HepG2 (cell line): ENCODE measurements around the gene TRANK1. TPM values are rescaled to one million over a fixed set of nuclear protein-coding genes. Genes with fewer than 3 reads are reported as not detected.

Source experiments
- DPF2 ChIP-seq: sonication (generic); formaldehyde crosslinking; IDR thresholded peaks from 2 replicates; pipeline ENCODE4 v1.4.0; 2020; ENCODE audit warnings: mild to moderate bottlenecking, low read depth, missing genetic modification reagents, borderline replicate concordance
- HOXA7 ChIP-seq: sonication (generic); formaldehyde crosslinking; IDR thresholded peaks from 2 replicates; pipeline ENCODE4 v1.8.1; 2022; ENCODE audit warnings: mild to moderate bottlenecking, missing genetic modification reagents, moderate library complexity
- MED1 ChIP-seq: sonication (generic); formaldehyde crosslinking; IDR thresholded peaks from 2 replicates; pipeline ENCODE4 v1.4.0; 2020; ENCODE audit warnings: missing genetic modification reagents
- MXD4 ChIP-seq: IDR thresholded peaks from 2 replicates; pipeline ENCODE4 v1.6.1; 2016; ENCODE audit warnings: mild to moderate bottlenecking, missing biosample characterization, missing genetic modification reagents
- PHF21A ChIP-seq: sonication (generic); formaldehyde crosslinking; IDR thresholded peaks from 2 replicates; pipeline ENCODE4 v1.5.0; 2020; ENCODE audit warnings: mild to moderate bottlenecking, missing genetic modification reagents
- POGZ ChIP-seq: sonication (generic); formaldehyde crosslinking; IDR thresholded peaks from 2 replicates; pipeline ENCODE4 v1.4.0; 2020; ENCODE audit warnings: mild to moderate bottlenecking, missing genetic modification reagents
- REL ChIP-seq: sonication (generic); formaldehyde crosslinking; conservative IDR thresholded peaks from 2 replicates; pipeline ENCODE4 v1.8.0; 2022; ENCODE audit warnings: mild to moderate bottlenecking, missing genetic modification reagents, moderate library complexity
- SMARCC2 ChIP-seq: fragments of 450-650 bp; IDR thresholded peaks from 2 replicates; pipeline ENCODE4 v1.6.1; 2017; ENCODE audit warnings: antibody characterized with exemption, mild to moderate bottlenecking
- SNAPC2 ChIP-seq: sonication (generic); formaldehyde crosslinking; IDR thresholded peaks from 2 replicates; pipeline ENCODE4 v1.8.1; 2022; ENCODE audit warnings: mild to moderate bottlenecking, missing genetic modification reagents
- SPEN ChIP-seq: sonication (generic); formaldehyde crosslinking; IDR thresholded peaks from 2 replicates; pipeline ENCODE4 v1.5.1; 2020; ENCODE audit warnings: low read depth, mild to moderate bottlenecking, missing genetic modification reagents
- ZBTB42 ChIP-seq: sonication (generic); formaldehyde crosslinking; IDR thresholded peaks from 2 replicates; pipeline ENCODE4 v1.5.0; 2020; ENCODE audit warnings: mild to moderate bottlenecking, missing genetic modification reagents
- ZKSCAN5 ChIP-seq: sonication (generic); formaldehyde crosslinking; IDR thresholded peaks from 2 replicates; pipeline ENCODE4 v1.5.1; 2020; ENCODE audit warnings: mild to moderate bottlenecking, missing genetic modification reagents
- ZNF331 ChIP-seq: sonication (generic); formaldehyde crosslinking; IDR thresholded peaks from 2 replicates; pipeline ENCODE4 v1.4.0; 2020; ENCODE audit warnings: missing genetic modification reagents
- ZNF790 ChIP-seq: sonication (generic); formaldehyde crosslinking; IDR thresholded peaks from 2 replicates; pipeline ENCODE4 v1.8.0; 2022; ENCODE audit warnings: missing genetic modification reagents, mild to moderate bottlenecking, borderline replicate concordance
- ZNF83 ChIP-seq: sonication (generic); formaldehyde crosslinking; IDR thresholded peaks from 2 replicates; pipeline ENCODE4 v1.4.0; 2020; ENCODE audit warnings: missing genetic modification reagents, mild to moderate bottlenecking, borderline replicate concordance
- ZNF878 ChIP-seq: sonication (generic); formaldehyde crosslinking; IDR thresholded peaks from 2 replicates; pipeline ENCODE4 v1.8.1; 2023; ENCODE audit warnings: mild to moderate bottlenecking, missing genetic modification reagents, moderate library complexity
- ZZZ3 ChIP-seq: sonication (generic); formaldehyde crosslinking; IDR thresholded peaks from 2 replicates; pipeline ENCODE4 v1.4.0; 2020; ENCODE audit warnings: missing genetic modification reagents, mild to moderate bottlenecking, borderline replicate concordance
- polyA plus RNA-seq, 8 experiments: library from polyadenylated mRNA; depleted of rRNA in 3 of 8; stranded (reverse) in 7 of 8; unstranded in 1 of 8; fragments of >200 nt; fragmentation: Illumina TruSeq in 4 of 8; extraction: Trizol in 4 of 8; gene quantifications; 2 replicates each; pipeline versions ENCODE4 v1.2.1 to v1.2.3, GENCODE V29; 2011 to 2016; ENCODE audit warnings: low read depth in 4 of 8, missing spikeins in 1 of 8, mixed read lengths in 1 of 8; ENCODE audit not compliant: insufficient read depth in 1 of 8
- total RNA-seq, 5 experiments: library from RNA; depleted of rRNA; stranded (reverse); fragments of >200 nt; fragmentation: Illumina TruSeq; extraction: Trizol; gene quantifications; 2 replicates each; pipeline ENCODE4 v1.2.3, GENCODE V29; 2016; ENCODE audit warnings: low read depth in 1 of 5
- TF ChIP-seq, protein P1 (sequence below): sonication (generic); formaldehyde crosslinking; IDR thresholded peaks from 2 replicates; pipeline ENCODE4 v1.4.0; 2020; ENCODE audit warnings: missing genetic modification reagents, borderline replicate concordance
- TF ChIP-seq, protein P2 (sequence below): sonication (generic); formaldehyde crosslinking; IDR thresholded peaks from 2 replicates; pipeline ENCODE4 v1.5.0; 2020; ENCODE audit warnings: mild to moderate bottlenecking, missing genetic modification reagents
- TF ChIP-seq, protein P3 (sequence below): sonication (generic); formaldehyde crosslinking; IDR thresholded peaks from 2 replicates; pipeline ENCODE4 v1.4.0; 2020; ENCODE audit warnings: missing genetic modification reagents, mild to moderate bottlenecking, borderline replicate concordance
- TF ChIP-seq, protein P4 (sequence below): IDR thresholded peaks from 2 replicates; pipeline ENCODE4 v1.6.1; 2016; ENCODE audit warnings: missing compliant biosample characterization, missing genetic modification reagents, borderline replicate concordance

The TRANK1 gene
- total and polyA plus RNA-seq, 2 of the 13 experiments (the other 11 are each of a cell fraction or from before 2014, with no cell fraction given): 0.13 to 0.32 TPM

DNA sequence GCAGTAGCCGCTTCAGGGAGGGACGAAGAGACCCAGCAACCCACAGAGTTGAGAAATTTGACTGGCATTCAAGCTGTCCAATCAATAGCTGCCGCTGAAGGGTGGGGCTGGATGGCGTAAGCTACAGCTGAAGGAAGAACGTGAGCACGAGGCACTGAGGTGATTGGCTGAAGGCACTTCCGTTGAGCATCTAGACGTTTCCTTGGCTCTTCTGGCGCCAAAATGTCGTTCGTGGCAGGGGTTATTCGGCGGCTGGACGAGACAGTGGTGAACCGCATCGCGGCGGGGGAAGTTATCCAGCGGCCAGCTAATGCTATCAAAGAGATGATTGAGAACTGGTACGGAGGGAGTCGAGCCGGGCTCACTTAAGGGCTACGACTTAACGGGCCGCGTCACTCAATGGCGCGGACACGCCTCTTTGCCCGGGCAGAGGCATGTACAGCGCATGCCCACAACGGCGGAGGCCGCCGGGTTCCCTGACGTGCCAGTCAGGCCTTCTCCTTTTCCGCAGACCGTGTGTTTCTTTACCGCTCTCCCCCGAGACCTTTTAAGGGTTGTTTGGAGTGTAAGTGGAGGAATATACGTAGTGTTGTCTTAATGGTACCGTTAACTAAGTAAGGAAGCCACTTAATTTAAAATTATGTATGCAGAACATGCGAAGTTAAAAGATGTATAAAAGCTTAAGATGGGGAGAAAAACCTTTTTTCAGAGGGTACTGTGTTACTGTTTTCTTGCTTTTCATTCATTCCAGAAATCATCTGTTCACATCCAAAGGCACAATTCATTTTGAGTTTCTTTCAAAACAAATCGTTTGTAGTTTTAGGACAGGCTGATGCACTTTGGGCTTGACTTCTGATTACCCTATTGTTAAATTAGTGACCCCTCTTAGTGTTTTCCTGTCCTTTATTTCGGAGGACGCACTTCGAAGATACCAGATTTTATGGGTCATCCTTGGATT, 48.8 kb upstream of the TRANK1 start, which contains the start of gene MLH1 (continued):
- TF ChIP-seq REL (CRISPR knock-in tag): no peak
- no peak for TF ChIP-seq ZBTB42 (CRISPR knock-in tag)
- no peak for TF ChIP-seq DPF2
- TF ChIP-seq MXD4 (CRISPR knock-in tag): no peak; the same call in 1 of the 2 replicates
- TF ChIP-seq, protein P1, sequence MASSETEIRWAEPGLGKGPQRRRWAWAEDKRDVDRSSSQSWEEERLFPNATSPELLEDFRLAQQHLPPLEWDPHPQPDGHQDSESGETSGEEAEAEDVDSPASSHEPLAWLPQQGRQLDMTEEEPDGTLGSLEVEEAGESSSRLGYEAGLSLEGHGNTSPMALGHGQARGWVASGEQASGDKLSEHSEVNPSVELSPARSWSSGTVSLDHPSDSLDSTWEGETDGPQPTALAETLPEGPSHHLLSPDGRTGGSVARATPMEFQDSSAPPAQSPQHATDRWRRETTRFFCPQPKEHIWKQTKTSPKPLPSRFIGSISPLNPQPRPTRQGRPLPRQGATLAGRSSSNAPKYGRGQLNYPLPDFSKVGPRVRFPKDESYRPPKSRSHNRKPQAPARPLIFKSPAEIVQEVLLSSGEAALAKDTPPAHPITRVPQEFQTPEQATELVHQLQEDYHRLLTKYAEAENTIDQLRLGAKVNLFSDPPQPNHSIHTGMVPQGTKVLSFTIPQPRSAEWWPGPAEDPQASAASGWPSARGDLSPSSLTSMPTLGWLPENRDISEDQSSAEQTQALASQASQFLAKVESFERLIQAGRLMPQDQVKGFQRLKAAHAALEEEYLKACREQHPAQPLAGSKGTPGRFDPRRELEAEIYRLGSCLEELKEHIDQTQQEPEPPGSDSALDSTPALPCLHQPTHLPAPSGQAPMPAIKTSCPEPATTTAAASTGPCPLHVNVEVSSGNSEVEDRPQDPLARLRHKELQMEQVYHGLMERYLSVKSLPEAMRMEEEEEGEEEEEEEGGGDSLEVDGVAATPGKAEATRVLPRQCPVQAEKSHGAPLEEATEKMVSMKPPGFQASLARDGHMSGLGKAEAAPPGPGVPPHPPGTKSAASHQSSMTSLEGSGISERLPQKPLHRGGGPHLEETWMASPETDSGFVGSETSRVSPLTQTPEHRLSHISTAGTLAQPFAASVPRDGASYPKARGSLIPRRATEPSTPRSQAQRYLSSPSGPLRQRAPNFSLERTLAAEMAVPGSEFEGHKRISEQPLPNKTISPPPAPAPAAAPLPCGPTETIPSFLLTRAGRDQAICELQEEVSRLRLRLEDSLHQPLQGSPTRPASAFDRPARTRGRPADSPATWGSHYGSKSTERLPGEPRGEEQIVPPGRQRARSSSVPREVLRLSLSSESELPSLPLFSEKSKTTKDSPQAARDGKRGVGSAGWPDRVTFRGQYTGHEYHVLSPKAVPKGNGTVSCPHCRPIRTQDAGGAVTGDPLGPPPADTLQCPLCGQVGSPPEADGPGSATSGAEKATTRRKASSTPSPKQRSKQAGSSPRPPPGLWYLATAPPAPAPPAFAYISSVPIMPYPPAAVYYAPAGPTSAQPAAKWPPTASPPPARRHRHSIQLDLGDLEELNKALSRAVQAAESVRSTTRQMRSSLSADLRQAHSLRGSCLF (CRISPR knock-in tag): no peak
- peak; percentile 27; the same call in 1 of the 2 replicates for TF ChIP-seq PHF21A (CRISPR knock-in tag)
- TF ChIP-seq SNAPC2 (CRISPR knock-in tag): no peak
- peak; percentile 43 for TF ChIP-seq ZNF878 (CRISPR knock-in tag)
- TF ChIP-seq, protein P2, sequence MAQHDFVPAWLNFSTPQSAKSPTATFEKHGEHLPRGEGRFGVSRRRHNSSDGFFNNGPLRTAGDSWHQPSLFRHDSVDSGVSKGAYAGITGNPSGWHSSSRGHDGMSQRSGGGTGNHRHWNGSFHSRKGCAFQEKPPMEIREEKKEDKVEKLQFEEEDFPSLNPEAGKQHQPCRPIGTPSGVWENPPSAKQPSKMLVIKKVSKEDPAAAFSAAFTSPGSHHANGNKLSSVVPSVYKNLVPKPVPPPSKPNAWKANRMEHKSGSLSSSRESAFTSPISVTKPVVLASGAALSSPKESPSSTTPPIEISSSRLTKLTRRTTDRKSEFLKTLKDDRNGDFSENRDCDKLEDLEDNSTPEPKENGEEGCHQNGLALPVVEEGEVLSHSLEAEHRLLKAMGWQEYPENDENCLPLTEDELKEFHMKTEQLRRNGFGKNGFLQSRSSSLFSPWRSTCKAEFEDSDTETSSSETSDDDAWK: no peak
- no peak for TF ChIP-seq HOXA7 (CRISPR knock-in tag)
- no peak for TF ChIP-seq ZNF331 (CRISPR knock-in tag)
- peak; percentile 71; the same call in 1 of the 2 replicates for TF ChIP-seq SPEN (CRISPR knock-in tag)
- TF ChIP-seq SMARCC2: no peak
- TF ChIP-seq, protein P3, sequence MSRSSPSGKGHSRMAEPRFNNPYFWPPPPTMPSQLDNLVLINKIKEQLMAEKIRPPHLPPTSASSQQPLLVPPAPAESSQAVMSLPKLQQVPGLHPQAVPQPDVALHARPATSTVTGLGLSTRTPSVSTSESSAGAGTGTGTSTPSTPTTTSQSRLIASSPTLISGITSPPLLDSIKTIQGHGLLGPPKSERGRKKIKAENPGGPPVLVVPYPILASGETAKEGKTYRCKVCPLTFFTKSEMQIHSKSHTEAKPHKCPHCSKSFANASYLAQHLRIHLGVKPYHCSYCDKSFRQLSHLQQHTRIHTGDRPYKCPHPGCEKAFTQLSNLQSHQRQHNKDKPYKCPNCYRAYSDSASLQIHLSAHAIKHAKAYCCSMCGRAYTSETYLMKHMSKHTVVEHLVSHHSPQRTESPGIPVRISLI (CRISPR knock-in tag): no peak
- no peak for TF ChIP-seq ZNF83 (CRISPR knock-in tag)
- TF ChIP-seq ZKSCAN5 (CRISPR knock-in tag): no peak
- TF ChIP-seq POGZ: peak; percentile 87
- 0 out of 2 replicates have a peak, but pooled peaks have one; percentile 9 for TF ChIP-seq MED1
- TF ChIP-seq ZNF790 (CRISPR knock-in tag): no peak
- TF ChIP-seq ZZZ3 (CRISPR knock-in tag): 0 out of 2 replicates have a peak, but pooled peaks have one; percentile 80
- TF ChIP-seq, protein P4, sequence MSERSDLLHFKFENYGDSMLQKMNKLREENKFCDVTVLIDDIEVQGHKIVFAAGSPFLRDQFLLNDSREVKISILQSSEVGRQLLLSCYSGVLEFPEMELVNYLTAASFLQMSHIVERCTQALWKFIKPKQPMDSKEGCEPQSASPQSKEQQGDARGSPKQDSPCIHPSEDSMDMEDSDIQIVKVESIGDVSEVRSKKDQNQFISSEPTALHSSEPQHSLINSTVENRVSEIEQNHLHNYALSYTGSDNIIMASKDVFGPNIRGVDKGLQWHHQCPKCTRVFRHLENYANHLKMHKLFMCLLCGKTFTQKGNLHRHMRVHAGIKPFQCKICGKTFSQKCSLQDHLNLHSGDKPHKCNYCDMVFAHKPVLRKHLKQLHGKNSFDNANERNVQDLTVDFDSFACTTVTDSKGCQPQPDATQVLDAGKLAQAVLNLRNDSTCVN (CRISPR knock-in tag): no peak
